CD4-positive, alpha-beta T cell (primary cell): ENCODE measurements around the gene GNA12. TPM values are rescaled to one million over a fixed set of nuclear protein-coding genes. Genes with fewer than 3 reads are reported as not detected.

Experiments
- ATAC-seq: fragments of 200-7000 bp; cut with Tn5 transposase; one replicate; pipeline ENCODE4 v1.10.0; 2022; ENCODE audit warnings: mild to moderate bottlenecking; ENCODE audit not compliant: poor library complexity
- CTCF ChIA-PET: fragments of 350-600 bp; sonication (Branson Sonifier 250); formaldehyde crosslinking; loops from one replicate; lab custom pipeline; 2021; ENCODE audit warnings: antibody characterized with exemption, inconsistent platforms; lab: Charles Lee
- POLR2A ChIA-PET: fragments of 350-600 bp; sonication (Branson Sonifier 250); formaldehyde crosslinking; loops from one replicate; lab custom pipeline; 2021; ENCODE audit warnings: antibody characterized with exemption, inconsistent platforms; lab: Charles Lee
- DNase-seq, 14 experiments: peaks; one replicate each; pipeline ENCODE4 v3.0.0-alpha.2; 2013 to 2020; ENCODE audit warnings: mixed read lengths in 2 of 14
- H3K27ac ChIP-seq, 2 donors: one replicate each; pipeline versions ENCODE4 v1.5.1 to v1.7.0; 2013; ENCODE audit warnings: low read length in 2 of 2, low read depth in 1 of 2, mild to moderate bottlenecking in 1 of 2
- H3K27me3 ChIP-seq, 2 experiments: 1 replicate in 1 of 2; 2 replicates in 1 of 2; pipeline versions ENCODE4 v1.6.1 to v1.7.0; 2013; ENCODE audit warnings: low read length in 2 of 2, control low read depth in 1 of 2, mild to moderate bottlenecking in 1 of 2, moderate library complexity in 1 of 2; ENCODE audit not compliant: insufficient read depth in 2 of 2, control insufficient read depth in 1 of 2
- H3K36me3 ChIP-seq: one replicate; pipeline ENCODE4 v1.6.1; 2013; ENCODE audit warnings: low read length, control low read depth; ENCODE audit not compliant: insufficient read depth
- H3K4me1 ChIP-seq: one replicate; pipeline ENCODE4 v1.6.1; 2013; ENCODE audit warnings: low read length, control low read depth; ENCODE audit not compliant: insufficient read depth
- H3K4me3 ChIP-seq: one replicate; pipeline ENCODE4 v1.5.1; 2013; ENCODE audit warnings: mild to moderate bottlenecking, low read length, moderate library complexity
- H3K9me3 ChIP-seq, 2 experiments: 1 replicate in 1 of 2; 2 replicates in 1 of 2; pipeline versions ENCODE4 v1.6.1 to v1.7.0; 2013; ENCODE audit warnings: low read length in 2 of 2, mild to moderate bottlenecking in 2 of 2, control low read depth in 1 of 2, moderate library complexity in 1 of 2; ENCODE audit not compliant: control insufficient read depth in 1 of 2, insufficient read depth in 1 of 2
- H3K27ac Mint-ChIP-seq: one replicate; pipeline ENCODE4 v1.8.0; 2020; ENCODE audit warnings: mixed read lengths
- H3K27me3 Mint-ChIP-seq: one replicate; pipeline ENCODE4 v1.8.0; 2021; ENCODE audit warnings: mixed read lengths
- H3K36me3 Mint-ChIP-seq: one replicate; pipeline ENCODE4 v1.8.0; 2021; ENCODE audit warnings: low read depth, mixed read lengths
- H3K4me1 Mint-ChIP-seq: one replicate; pipeline ENCODE4 v1.8.0; 2021; ENCODE audit warnings: low read depth, mixed read lengths
- H3K4me3 Mint-ChIP-seq: one replicate; pipeline ENCODE4 v1.8.0; 2020; ENCODE audit warnings: mild to moderate bottlenecking, mixed read lengths
- H3K9me3 Mint-ChIP-seq: one replicate; pipeline ENCODE4 v1.8.0; 2020; ENCODE audit warnings: mixed read lengths
- intact Hi-C, 2 experiments: fragments of 100-400 bp; cut with DNase I in 1 of 2; cut with micrococcal nuclease in 1 of 2; formaldehyde crosslinking; loops; one replicate each; pipeline versions ENCODE4 v1.15.1 to v1.9.0; 2023 to 2025; cut with DNase I, micrococcal nuclease
- total RNA-seq, 174 experiments: library from RNA in 2 of 174; stranded (reverse) in 2 of 174; gene quantifications; one replicate each; pipeline ENCODE4 v1.2.3 and lab custom pipeline; 2021 to 2026
- TF ChIP-seq, protein P1 (sequence below): fragments of 200-600 bp; IDR thresholded peaks from one replicate; pipeline ENCODE4 v1.8.0; 2022; ENCODE audit warnings: antibody characterized with exemption, mild to moderate bottlenecking

GNA12 gene
- total RNA-seq, 2 experiments from 2014 or later: 16.0 to 16.1 TPM

DNA sequence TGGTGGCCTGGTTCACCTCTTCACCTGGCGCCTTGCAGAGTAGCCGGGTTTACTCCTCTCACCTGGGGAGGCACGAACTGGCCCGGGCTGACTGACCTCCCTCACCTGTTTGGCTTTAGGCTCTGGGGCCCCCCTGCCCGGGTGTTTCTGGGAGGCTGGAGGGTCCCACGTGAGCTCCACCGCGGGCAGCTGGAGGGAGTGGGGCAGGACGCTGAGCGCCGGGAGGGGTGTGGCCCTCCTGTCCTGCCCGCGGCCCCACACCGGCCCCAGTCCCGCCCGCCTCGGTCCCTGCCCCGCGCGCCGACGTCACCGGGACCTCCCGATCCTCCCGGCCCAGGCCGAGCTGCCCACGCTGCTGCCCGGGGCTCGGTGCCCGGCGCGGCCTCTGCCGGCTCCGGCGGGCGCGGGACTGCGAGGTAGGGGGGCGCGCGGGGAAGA, 156.2 kb downstream of the GNA12 start, which contains the start of gene AMZ1:
Gene AMZ1 (plus strand): TSS at position 322 of the 438 bp plus-strand sequence. CDS start 12,250 bp downstream, outside the sequence.
- ATAC-seq (no peak), DNase-seq (no peak)
- intact Hi-C loops: no loop called here
- Histone ChIP-seq H3K27me3 (peaks cover 24 to 25% of the 10 kb centered on the region in 2 experiments), H3K4me3 (no peak within 1 kb of the TSS), H3K27ac (no peak within 1 kb of the TSS), H3K4me1 (peaks cover 12% of the 10 kb centered on the region), H3K9me3 (peaks cover 0 to 5% of the 10 kb centered on the region in 2 experiments), H3K36me3 (no peaks in the 10 kb centered on the region)
- Mint-ChIP-seq H3K27ac (no peak within 1 kb of the TSS), H3K36me3 (no peaks in the 10 kb centered on the region), H3K4me3 (no peak within 1 kb of the TSS), H3K4me1 (peaks cover 5% of the 10 kb centered on the region), H3K27me3 (peaks cover 42% of the 10 kb centered on the region), H3K9me3 (no peaks in the 10 kb centered on the region)
- TF ChIP-seq, protein P1, sequence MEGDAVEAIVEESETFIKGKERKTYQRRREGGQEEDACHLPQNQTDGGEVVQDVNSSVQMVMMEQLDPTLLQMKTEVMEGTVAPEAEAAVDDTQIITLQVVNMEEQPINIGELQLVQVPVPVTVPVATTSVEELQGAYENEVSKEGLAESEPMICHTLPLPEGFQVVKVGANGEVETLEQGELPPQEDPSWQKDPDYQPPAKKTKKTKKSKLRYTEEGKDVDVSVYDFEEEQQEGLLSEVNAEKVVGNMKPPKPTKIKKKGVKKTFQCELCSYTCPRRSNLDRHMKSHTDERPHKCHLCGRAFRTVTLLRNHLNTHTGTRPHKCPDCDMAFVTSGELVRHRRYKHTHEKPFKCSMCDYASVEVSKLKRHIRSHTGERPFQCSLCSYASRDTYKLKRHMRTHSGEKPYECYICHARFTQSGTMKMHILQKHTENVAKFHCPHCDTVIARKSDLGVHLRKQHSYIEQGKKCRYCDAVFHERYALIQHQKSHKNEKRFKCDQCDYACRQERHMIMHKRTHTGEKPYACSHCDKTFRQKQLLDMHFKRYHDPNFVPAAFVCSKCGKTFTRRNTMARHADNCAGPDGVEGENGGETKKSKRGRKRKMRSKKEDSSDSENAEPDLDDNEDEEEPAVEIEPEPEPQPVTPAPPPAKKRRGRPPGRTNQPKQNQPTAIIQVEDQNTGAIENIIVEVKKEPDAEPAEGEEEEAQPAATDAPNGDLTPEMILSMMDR: no peak
- POLR2A ChIA-PET: no interaction called here
- CTCF ChIA-PET: no interaction called here

- TF ChIP-seq, protein P1: no peak
- H3K27me3 ChIP-seq: peaks cover 24 to 25% of the 10 kb centered on the region in 2 experiments
- H3K9me3 Mint-ChIP-seq: no peaks in the 10 kb centered on the region
- H3K9me3 ChIP-seq: peaks cover 0 to 5% of the 10 kb centered on the region in 2 experiments
- DNase-seq (no peak), ATAC-seq (no peak)
- no peak overlapping the region for H3K4me3 Mint-ChIP-seq
- POLR2A ChIA-PET: no interaction called here
- peaks cover 5% of the 10 kb centered on the region for H3K4me1 Mint-ChIP-seq
- intact Hi-C loops: no loop called here
- no peaks in the 10 kb centered on the region for H3K36me3 ChIP-seq
- no peaks in the 10 kb centered on the region for H3K36me3 Mint-ChIP-seq
- H3K4me1 ChIP-seq: peaks cover 12% of the 10 kb centered on the region
- H3K27me3 Mint-ChIP-seq: peaks cover 42% of the 10 kb centered on the region
- no peak overlapping the region for H3K27ac Mint-ChIP-seq
- H3K4me3 ChIP-seq: no peak overlapping the region
- CTCF ChIA-PET: no interaction called here
- no peak overlapping the region for H3K27ac ChIP-seq
These were observed 156.7 kb downstream of the GNA12 start for GRCh38 chr7:2687338-2687869.

DNA sequence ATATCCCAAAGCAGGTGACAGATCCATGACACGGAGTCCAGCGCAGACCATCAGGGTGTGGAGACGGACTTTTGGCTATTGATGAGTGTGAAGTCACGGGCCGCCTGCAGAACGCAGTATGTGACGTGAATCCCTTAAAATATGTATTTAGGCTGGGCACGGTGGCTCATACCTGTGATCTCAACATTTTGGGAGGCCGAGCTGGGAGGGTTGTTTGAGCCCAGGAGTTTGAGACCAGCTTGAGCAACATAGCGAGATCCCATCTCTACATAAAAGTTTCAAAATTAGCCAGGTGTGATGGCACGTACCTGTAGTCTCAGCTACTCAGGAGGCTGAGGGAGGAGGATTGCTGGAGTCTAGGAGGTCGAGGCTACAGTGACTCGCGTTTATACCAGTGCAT, 158.0 kb downstream of the GNA12 start:
- Histone ChIP-seq H3K36me3 (no peaks in the 10 kb centered on the region), H3K27me3 (peaks cover 24 to 25% of the 10 kb centered on the region in 2 experiments), H3K9me3 (peaks cover 0 to 5% of the 10 kb centered on the region in 2 experiments), H3K4me1 (peaks cover 12% of the 10 kb centered on the region), H3K4me3 (no peak overlapping the region), H3K27ac (no peak overlapping the region)
- TF ChIP-seq, protein P1: no peak
- intact Hi-C loops: no loop called here
- Mint-ChIP-seq H3K27me3 (peaks cover 39% of the 10 kb centered on the region), H3K4me1 (peaks cover 5% of the 10 kb centered on the region), H3K27ac (no peak overlapping the region), H3K4me3 (no peak overlapping the region), H3K9me3 (no peaks in the 10 kb centered on the region), H3K36me3 (no peaks in the 10 kb centered on the region)
- POLR2A ChIA-PET: no interaction called here
- ATAC-seq: no peak
- CTCF ChIA-PET: no interaction called here
- no peak for DNase-seq
